WTC11 (cell line): ENCODE results near the gene ADARB2. TPM values are rescaled to one million over a fixed set of nuclear protein-coding genes. Genes with fewer than 3 reads are reported as not detected.

Source experiments
- ATAC-seq: fragments of 200-7000 bp; cut with Tn5 transposase; 2 replicates; pipeline ENCODE4 v1.10.0; 2021; ENCODE audit warnings: mild to moderate bottlenecking, moderate library complexity
- CTCF ChIA-PET: fragments of 300-600 bp; sonication (Branson Sonifier 250); formaldehyde crosslinking; loops from one replicate; lab custom pipeline; 2021; ENCODE audit warnings: antibody characterized with exemption; lab: Charles Lee
- POLR2A ChIA-PET: fragments of 350-600 bp; sonication (Branson Sonifier 250); formaldehyde crosslinking; loops from one replicate; lab custom pipeline; 2021; ENCODE audit warnings: antibody characterized with exemption; lab: Charles Lee
- DNase-seq: peaks from one replicate; pipeline ENCODE4 v3.0.0; 2021; ENCODE audit warnings: low spot score
- H3K27ac Mint-ChIP-seq: 2 replicates; pipeline ENCODE4 v1.8.0; 2021; ENCODE audit warnings: mixed read lengths
- H3K27me3 Mint-ChIP-seq: 2 replicates; pipeline ENCODE4 v1.8.0; 2021; ENCODE audit warnings: low read depth, mild to moderate bottlenecking, moderate library complexity, mixed read lengths
- H3K36me3 Mint-ChIP-seq: 2 replicates; pipeline ENCODE4 v1.8.0; 2021; ENCODE audit warnings: mixed read lengths
- H3K4me1 Mint-ChIP-seq: 2 replicates; pipeline ENCODE4 v1.8.0; 2022; ENCODE audit warnings: mixed read lengths
- H3K4me3 Mint-ChIP-seq: 2 replicates; pipeline ENCODE4 v1.8.0; 2021; ENCODE audit warnings: mild to moderate bottlenecking, moderate library complexity, mixed read lengths
- H3K9me3 Mint-ChIP-seq: 2 replicates; pipeline ENCODE4 v1.8.0; 2021; ENCODE audit warnings: mixed read lengths
- CDX4 ChIP-seq: fragments of 250-450 bp; sonication (Bioruptor Pico); IDR thresholded peaks from 2 replicates; pipeline ENCODE4 v1.9.0; 2021; ENCODE audit warnings: moderate library complexity, mild to moderate bottlenecking, inconsistent platforms, borderline replicate concordance
- CREM ChIP-seq: sonication (generic); formaldehyde crosslinking; IDR thresholded peaks from 2 replicates; pipeline ENCODE4 v1.8.1; 2022; ENCODE audit warnings: mild to moderate bottlenecking, missing genetic modification reagents, moderate library complexity
- FOXJ3 ChIP-seq: sonication (generic); formaldehyde crosslinking; IDR thresholded peaks from 2 replicates; pipeline ENCODE4 v1.9.0; 2021; ENCODE audit warnings: missing genetic modification reagents, mild to moderate bottlenecking, borderline replicate concordance
- HMGA2 ChIP-seq: fragments of 250-450 bp; sonication (Bioruptor Pico); IDR thresholded peaks from 2 replicates; pipeline ENCODE4 v1.4.0; 2021; ENCODE audit warnings: mild to moderate bottlenecking, moderate library complexity
- MYBL2 ChIP-seq: sonication (generic); formaldehyde crosslinking; IDR thresholded peaks from 2 replicates; pipeline ENCODE4 v1.8.1; 2023; ENCODE audit warnings: mild to moderate bottlenecking, moderate library complexity, missing genetic modification reagents
- NFE2L1 ChIP-seq: sonication (generic); formaldehyde crosslinking; IDR thresholded peaks from 2 replicates; pipeline ENCODE4 v1.8.1; 2023; ENCODE audit warnings: missing genetic modification reagents
- OVOL2 ChIP-seq: fragments of 250-450 bp; sonication (Bioruptor Pico); IDR thresholded peaks from 2 replicates; pipeline ENCODE4 v1.9.0; 2021; ENCODE audit warnings: mild to moderate bottlenecking, borderline replicate concordance
- RELA ChIP-seq: sonication (generic); formaldehyde crosslinking; IDR thresholded peaks from 2 replicates; pipeline ENCODE4 v1.8.1; 2022; ENCODE audit warnings: missing genetic modification reagents, mild to moderate bottlenecking, borderline replicate concordance
- SMAD3 ChIP-seq: sonication (generic); formaldehyde crosslinking; IDR thresholded peaks from 2 replicates; pipeline ENCODE4 v1.8.0; 2022; ENCODE audit warnings: missing genetic modification reagents, mild to moderate bottlenecking, borderline replicate concordance
- SP1 ChIP-seq: sonication (generic); formaldehyde crosslinking; conservative IDR thresholded peaks from 2 replicates; pipeline ENCODE4 v1.8.1; 2022; ENCODE audit warnings: missing genetic modification reagents
- TCF7 ChIP-seq: sonication (generic); formaldehyde crosslinking; IDR thresholded peaks from 2 replicates; pipeline ENCODE4 v1.8.0; 2022; ENCODE audit warnings: mild to moderate bottlenecking, low read depth, missing genetic modification reagents, moderate library complexity
- TP53 ChIP-seq: sonication (generic); formaldehyde crosslinking; IDR thresholded peaks from 2 replicates; pipeline ENCODE4 v1.8.1; 2023; ENCODE audit warnings: mild to moderate bottlenecking, missing genetic modification reagents
- USF2 ChIP-seq: sonication (generic); formaldehyde crosslinking; IDR thresholded peaks from 2 replicates; pipeline ENCODE4 v1.8.1; 2023; ENCODE audit warnings: mild to moderate bottlenecking, missing genetic modification reagents, moderate library complexity
- ZMAT4 ChIP-seq: fragments of 250-450 bp; sonication (Bioruptor Pico); IDR thresholded peaks from 2 replicates; pipeline ENCODE4 v1.9.0; 2021; ENCODE audit warnings: mild to moderate bottlenecking
- total RNA-seq: library from RNA; stranded (reverse); gene quantifications from 3 replicates; pipeline ENCODE4 v1.2.3, GENCODE V29; 2021
- TF ChIP-seq, protein P1 (sequence below): sonication (generic); formaldehyde crosslinking; IDR thresholded peaks from 2 replicates; pipeline ENCODE4 v1.8.1; 2023; ENCODE audit warnings: mild to moderate bottlenecking, missing genetic modification reagents
- TF ChIP-seq, protein P2 (sequence below): sonication (generic); formaldehyde crosslinking; IDR thresholded peaks from 2 replicates; pipeline ENCODE4 v1.8.0; 2022; ENCODE audit warnings: mild to moderate bottlenecking, missing genetic modification reagents
- TF ChIP-seq, protein P3 (sequence below): sonication (generic); formaldehyde crosslinking; IDR thresholded peaks from 2 replicates; pipeline ENCODE4 v1.8.0; 2022; ENCODE audit warnings: mild to moderate bottlenecking, missing genetic modification reagents

The ADARB2 gene
- total RNA-seq, 1 experiment from 2014 or later, result 3.7 TPM

- peaks cover 20% of the 10 kb centered on the region for H3K4me1 Mint-ChIP-seq
- H3K4me3 Mint-ChIP-seq, result no peak overlapping the region
- ChIA-PET POLR2A (no interaction called here), CTCF (no interaction called here)
- H3K27me3 Mint-ChIP-seq, result no peaks in the 10 kb centered on the region
- H3K9me3 Mint-ChIP-seq, result no peaks in the 10 kb centered on the region
- H3K27ac Mint-ChIP-seq, result no peak overlapping the region
- DNase-seq, result no peak
- TF ChIP-seq CDX4, result no peak
- no peak for TF ChIP-seq RELA (CRISPR knock-in tag)
- no peak for TF ChIP-seq CREM (CRISPR knock-in tag)
- no peak for TF ChIP-seq TP53 (CRISPR knock-in tag)
- no peak for TF ChIP-seq SMAD3
- TF ChIP-seq, all 79 proteins: peak for 0
- H3K36me3 Mint-ChIP-seq, result no peaks in the 10 kb centered on the region
- ATAC-seq, result no peak
Observed at GRCh38 chr10:1726861-1727260, 10.5 kb downstream of the ADARB2 start.

DNA sequence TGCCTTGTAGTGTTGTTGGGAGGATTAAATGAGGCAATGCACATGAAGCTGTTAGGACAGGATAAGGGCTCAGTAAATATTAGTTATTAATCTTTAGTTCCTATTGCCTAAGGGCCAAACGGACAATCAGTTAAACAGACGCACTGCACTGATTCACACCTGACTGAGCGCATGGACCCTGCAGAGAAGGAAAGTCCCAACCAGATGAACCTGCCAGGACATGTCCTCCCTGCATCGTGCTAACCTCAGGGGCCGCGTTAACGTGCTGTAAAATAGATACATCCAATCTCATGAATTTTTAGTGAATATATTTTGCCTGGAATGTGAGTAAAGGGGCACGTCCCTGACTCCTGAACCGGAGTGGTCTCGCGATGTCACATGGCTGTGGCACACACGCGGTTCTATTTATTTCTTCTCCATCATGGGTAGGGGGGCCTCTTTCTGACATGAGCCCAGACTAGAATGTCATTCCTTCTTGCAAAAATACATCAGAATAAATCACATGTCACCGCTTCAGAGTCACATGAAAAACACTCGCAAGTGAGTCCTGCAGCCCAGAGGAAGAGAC, 12.3 kb downstream of the ADARB2 start:
- H3K9me3 Mint-ChIP-seq, result peaks cover 5% of the 10 kb centered on the region
- H3K27ac Mint-ChIP-seq, result no peak overlapping the region
- no peaks in the 10 kb centered on the region for H3K36me3 Mint-ChIP-seq
- ChIA-PET POLR2A (no interaction called here), CTCF (no interaction called here)
- ATAC-seq (no peak), DNase-seq (no peak)
- peaks cover 4% of the 10 kb centered on the region for H3K4me1 Mint-ChIP-seq
- TF ChIP-seq NFE2L1 (CRISPR knock-in tag) (no peak), TCF7 (no peak), SMAD3 (no peak), FOXJ3 (no peak), OVOL2 (CRISPR knock-in tag) (no peak), ZMAT4 (no peak), HMGA2 (no peak), CREM (CRISPR knock-in tag) (no peak)
- H3K4me3 Mint-ChIP-seq, result no peak overlapping the region
- H3K27me3 Mint-ChIP-seq, result no peaks in the 10 kb centered on the region

DNA sequence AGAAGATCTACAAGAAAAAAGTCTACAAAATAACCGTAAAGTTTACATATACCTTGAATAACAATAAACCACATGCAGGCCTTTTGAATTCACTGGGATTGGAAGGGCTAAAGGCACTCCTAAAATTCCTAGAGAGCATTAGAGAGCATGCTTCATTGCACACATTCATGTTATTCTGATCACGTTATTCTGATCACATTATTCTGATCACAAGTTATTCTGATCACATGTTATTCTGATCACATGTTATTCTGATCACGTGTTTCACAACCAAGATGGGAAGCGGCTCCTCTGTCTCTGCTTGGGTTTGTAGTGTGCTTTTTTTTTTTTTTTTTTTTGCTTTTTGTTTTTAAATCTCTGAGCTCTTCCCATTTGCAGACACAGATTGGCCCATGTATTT, 20.5 kb downstream of the ADARB2 start:
- no peak overlapping the region for H3K27ac Mint-ChIP-seq

DNA sequence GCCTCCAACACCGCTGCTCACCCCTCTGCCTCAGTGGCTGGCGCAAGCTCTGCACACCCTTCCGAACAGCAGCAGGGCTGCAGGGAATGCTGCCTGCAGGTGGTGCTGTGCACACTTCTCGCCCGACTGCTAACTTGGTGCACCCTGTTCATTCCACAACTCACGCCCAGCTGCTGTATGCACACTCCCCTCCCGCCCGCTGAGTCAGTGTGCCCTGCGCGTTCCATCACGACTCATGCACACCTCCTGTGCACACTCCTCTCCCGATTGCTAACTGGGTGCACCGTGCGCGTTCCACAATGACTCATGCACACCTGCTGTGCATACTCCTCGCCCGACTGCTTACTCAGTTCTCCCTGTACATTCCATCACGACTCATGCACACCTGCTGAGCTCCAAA, 21.5 kb downstream of the ADARB2 start:
- Mint-ChIP-seq H3K4me3 (peak overlapping the region; percentile 46), H3K9me3 (peaks cover 9% of the 10 kb centered on the region), H3K4me1 (peaks cover 21% of the 10 kb centered on the region), H3K27ac (no peak overlapping the region), H3K27me3 (peaks cover 2% of the 10 kb centered on the region), H3K36me3 (no peaks in the 10 kb centered on the region)
- CTCF ChIA-PET, result interaction anchor here (0.7 to 1.9 kb wide), 17 partner anchors 8 to 1212 kb away, joined by 3 to 22 read pairs (median 3); partner anchors contain the start of gene ADARB2
- ATAC-seq, result peak; percentile 90
- DNase-seq, result peak; percentile 60
- POLR2A ChIA-PET, result interaction anchor here (1.3 kb wide), 1 partner anchor 22 kb away, joined by 4 read pairs; the partner anchor contains the start of gene ADARB2
- TF ChIP-seq, protein P1, sequence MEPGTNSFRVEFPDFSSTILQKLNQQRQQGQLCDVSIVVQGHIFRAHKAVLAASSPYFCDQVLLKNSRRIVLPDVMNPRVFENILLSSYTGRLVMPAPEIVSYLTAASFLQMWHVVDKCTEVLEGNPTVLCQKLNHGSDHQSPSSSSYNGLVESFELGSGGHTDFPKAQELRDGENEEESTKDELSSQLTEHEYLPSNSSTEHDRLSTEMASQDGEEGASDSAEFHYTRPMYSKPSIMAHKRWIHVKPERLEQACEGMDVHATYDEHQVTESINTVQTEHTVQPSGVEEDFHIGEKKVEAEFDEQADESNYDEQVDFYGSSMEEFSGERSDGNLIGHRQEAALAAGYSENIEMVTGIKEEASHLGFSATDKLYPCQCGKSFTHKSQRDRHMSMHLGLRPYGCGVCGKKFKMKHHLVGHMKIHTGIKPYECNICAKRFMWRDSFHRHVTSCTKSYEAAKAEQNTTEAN, result peak; percentile 95
- TF ChIP-seq, protein P2, sequence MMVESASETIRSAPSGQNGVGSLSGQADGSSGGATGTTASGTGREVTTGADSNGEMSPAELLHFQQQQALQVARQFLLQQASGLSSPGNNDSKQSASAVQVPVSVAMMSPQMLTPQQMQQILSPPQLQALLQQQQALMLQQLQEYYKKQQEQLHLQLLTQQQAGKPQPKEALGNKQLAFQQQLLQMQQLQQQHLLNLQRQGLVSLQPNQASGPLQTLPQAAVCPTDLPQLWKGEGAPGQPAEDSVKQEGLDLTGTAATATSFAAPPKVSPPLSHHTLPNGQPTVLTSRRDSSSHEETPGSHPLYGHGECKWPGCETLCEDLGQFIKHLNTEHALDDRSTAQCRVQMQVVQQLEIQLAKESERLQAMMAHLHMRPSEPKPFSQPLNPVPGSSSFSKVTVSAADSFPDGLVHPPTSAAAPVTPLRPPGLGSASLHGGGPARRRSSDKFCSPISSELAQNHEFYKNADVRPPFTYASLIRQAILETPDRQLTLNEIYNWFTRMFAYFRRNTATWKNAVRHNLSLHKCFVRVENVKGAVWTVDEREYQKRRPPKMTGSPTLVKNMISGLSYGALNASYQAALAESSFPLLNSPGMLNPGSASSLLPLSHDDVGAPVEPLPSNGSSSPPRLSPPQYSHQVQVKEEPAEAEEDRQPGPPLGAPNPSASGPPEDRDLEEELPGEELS (CRISPR knock-in tag), result 0 out of 2 replicates have a peak, but pooled peaks have one; percentile 24
- 0 out of 2 replicates have a peak, but pooled peaks have one; percentile 27 for TF ChIP-seq USF2 (CRISPR knock-in tag)
- 0 out of 2 replicates have a peak, but pooled peaks have one; percentile 26 for TF ChIP-seq SMAD3
- TF ChIP-seq SP1, result no peak
- no peak for TF ChIP-seq MYBL2 (CRISPR knock-in tag)

More for the DNA sequence above, 20.5 kb downstream of the ADARB2 start:
- CTCF ChIA-PET, result interaction anchor here (0.6 to 1.9 kb wide), 4 partner anchors 21 to 298 kb away, joined by 3 to 22 read pairs (median 3); partner anchors contain the start of gene ADARB2
- peaks cover 2% of the 10 kb centered on the region for H3K27me3 Mint-ChIP-seq
- DNase-seq, result no peak
- ATAC-seq, result 0 out of 2 replicates have a peak, but pooled peaks have one; percentile 8
- H3K4me1 Mint-ChIP-seq, result peaks cover 21% of the 10 kb centered on the region
- no peaks in the 10 kb centered on the region for H3K36me3 Mint-ChIP-seq
- H3K4me3 Mint-ChIP-seq, result no peak overlapping the region
- H3K9me3 Mint-ChIP-seq, result peaks cover 9% of the 10 kb centered on the region
- POLR2A ChIA-PET, result interaction anchor here (0.6 kb wide), 1 partner anchor 13 kb away, joined by 4 read pairs; no protein-coding TSS in a partner anchor
- no peak for TF ChIP-seq ZMAT4
- peak; percentile 62 for TF ChIP-seq USF2 (CRISPR knock-in tag)
- TF ChIP-seq, protein P3, sequence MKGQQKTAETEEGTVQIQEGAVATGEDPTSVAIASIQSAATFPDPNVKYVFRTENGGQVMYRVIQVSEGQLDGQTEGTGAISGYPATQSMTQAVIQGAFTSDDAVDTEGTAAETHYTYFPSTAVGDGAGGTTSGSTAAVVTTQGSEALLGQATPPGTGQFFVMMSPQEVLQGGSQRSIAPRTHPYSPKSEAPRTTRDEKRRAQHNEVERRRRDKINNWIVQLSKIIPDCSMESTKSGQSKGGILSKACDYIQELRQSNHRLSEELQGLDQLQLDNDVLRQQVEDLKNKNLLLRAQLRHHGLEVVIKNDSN, result peak; percentile 56; the same call in 1 of the 2 replicates
